MG63 (cell line): ENCODE data around the gene EEF2KMT. TPM values are rescaled to one million over a fixed set of nuclear protein-coding genes. Genes with fewer than 3 reads are reported as not detected.

Experiments used
- total RNA-seq: library from RNA; depleted of rRNA; stranded (reverse); fragments of >200 nt; shearing (Covaris generic); gene quantifications from 2 replicates; pipeline ENCODE4 v1.2.3, GENCODE V29; 2014; ENCODE audit warnings: low replicate concordance; rRNA removed

EEF2KMT gene
- total RNA-seq, 1 experiment from 2014 or later, result 19.7 TPM

Other genes with a start within 250 kb of the EEF2KMT start
- 0.07 and 0.36 TPM in 2 replicates for gene PPL, start 160.6 kb downstream of the EEF2KMT start, total RNA-seq
- not detected in 2 replicates for gene SEC14L5, start 139.5 kb downstream of the EEF2KMT start, total RNA-seq
- gene NAGPA, start 63.9 kb downstream of the EEF2KMT start, total RNA-seq, result 43.8 and 55.4 TPM in 2 replicates
- gene C16orf89, start 31.8 kb downstream of the EEF2KMT start, total RNA-seq, result not detected in 2 replicates
- 30.4 and 53.2 TPM in 2 replicates for gene ALG1, start 26.0 kb downstream of the EEF2KMT start, total RNA-seq